HG02678 (cell line): ENCODE data around the gene ATP12A.

Source experiments
- ATAC-seq: cut with Tn5 transposase; IDR thresholded peaks from one replicate; pipeline ENCODE4 v1.9.1; 2021; ENCODE audit warnings: mild to moderate bottlenecking, moderate library complexity; ENCODE audit not compliant: unreplicated experiment

ATP12A gene

GRCh38 chr13:24724714-24725113 is 44.5 kb downstream of the ATP12A start:
- ATAC-seq, result no peak

DNA sequence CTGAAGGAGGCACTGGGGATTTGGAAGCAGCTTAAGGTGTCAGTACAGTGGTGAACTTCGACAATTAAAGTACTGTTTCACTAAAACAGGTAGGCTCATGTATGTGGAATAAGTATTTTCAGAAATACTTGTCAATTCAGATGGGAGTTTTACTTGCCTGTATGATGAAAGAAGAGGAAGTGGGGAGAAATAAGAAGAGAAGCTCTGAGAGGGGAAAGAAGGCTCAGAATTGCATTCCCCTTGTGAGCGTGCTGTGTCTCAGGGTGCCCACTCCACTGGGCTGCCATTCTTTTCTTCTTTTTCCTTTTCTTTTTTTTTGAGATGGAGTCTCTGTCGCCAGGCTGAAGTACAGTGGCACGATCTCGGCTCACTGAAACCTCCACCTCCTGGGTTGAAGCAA is 45.2 kb downstream of the ATP12A start:
- ATAC-seq, result no peak

GRCh38 chr13:24727731-24728601 is 47.8 kb downstream of the ATP12A start:
- ATAC-seq, result peak; percentile 77

GRCh38 chr13:24730873-24731567 is 50.8 kb downstream of the ATP12A start:
- peak; percentile 53 for ATAC-seq

DNA sequence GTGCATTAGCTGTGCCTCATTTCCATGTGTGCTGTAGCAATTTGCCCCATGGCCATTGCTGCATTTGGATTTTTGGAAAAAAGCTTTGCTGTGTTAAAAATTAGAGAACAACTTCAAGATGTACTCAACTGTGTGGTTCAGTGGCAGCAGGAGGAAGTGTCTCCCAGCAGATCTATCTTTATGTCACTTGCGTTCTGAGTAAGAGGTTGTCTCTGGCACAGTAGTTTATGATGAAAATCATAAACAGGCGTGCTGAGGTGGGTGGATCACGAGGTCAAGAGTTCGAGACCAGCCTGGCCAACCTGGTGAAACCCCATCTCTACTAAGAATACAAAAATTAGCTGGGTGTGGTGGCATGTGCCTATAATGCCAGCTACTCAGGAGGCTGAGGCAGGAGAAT is 54.7 kb downstream of the ATP12A start:
- no peak for ATAC-seq

- ATAC-seq, result no peak
Observed at GRCh38 chr13:24737042-24737441, 56.8 kb downstream of the ATP12A start.

DNA sequence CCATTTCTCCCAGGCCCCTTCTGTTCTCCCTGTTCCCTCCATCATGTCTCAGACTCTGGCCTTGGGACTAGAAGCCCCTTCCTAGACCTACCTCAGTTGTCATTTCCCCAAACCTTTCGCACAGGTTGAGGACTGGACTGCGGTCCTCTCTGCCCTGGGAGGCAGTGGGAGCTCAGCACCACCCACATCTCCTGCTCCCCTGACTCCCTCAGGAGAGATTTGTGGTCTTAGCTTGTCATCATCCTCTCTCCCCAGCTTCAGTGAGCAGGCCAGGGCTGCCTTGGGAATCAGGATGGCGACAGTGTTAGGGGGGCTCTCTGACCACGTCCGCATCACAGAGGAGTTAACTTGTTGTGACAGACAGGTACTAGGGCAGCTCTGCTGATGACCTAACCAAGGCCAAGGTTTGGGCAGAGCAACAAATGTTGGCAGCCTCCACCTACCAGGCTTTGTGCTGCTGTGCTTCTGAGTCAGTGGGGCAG is 58.2 kb downstream of the ATP12A start:
- no peak for ATAC-seq

- no peak for ATAC-seq
Observed at GRCh38 chr13:24740014-24740890, 60.0 kb downstream of the ATP12A start.

- no peak for ATAC-seq
Observed at GRCh38 chr13:24741016-24741662, 60.9 kb downstream of the ATP12A start.

GRCh38 chr13:24741791-24742190 is 61.6 kb downstream of the ATP12A start:
- ATAC-seq, result no peak

GRCh38 chr13:24742294-24742693 is 62.1 kb downstream of the ATP12A start:
- ATAC-seq, result no peak

GRCh38 chr13:24742977-24743376 is 62.8 kb downstream of the ATP12A start:
- no peak for ATAC-seq

GRCh38 chr13:24744247-24744646 is 64.0 kb downstream of the ATP12A start:
- ATAC-seq, result no peak

- ATAC-seq, result no peak
Observed at GRCh38 chr13:24745516-24745860, 65.3 kb downstream of the ATP12A start.

DNA sequence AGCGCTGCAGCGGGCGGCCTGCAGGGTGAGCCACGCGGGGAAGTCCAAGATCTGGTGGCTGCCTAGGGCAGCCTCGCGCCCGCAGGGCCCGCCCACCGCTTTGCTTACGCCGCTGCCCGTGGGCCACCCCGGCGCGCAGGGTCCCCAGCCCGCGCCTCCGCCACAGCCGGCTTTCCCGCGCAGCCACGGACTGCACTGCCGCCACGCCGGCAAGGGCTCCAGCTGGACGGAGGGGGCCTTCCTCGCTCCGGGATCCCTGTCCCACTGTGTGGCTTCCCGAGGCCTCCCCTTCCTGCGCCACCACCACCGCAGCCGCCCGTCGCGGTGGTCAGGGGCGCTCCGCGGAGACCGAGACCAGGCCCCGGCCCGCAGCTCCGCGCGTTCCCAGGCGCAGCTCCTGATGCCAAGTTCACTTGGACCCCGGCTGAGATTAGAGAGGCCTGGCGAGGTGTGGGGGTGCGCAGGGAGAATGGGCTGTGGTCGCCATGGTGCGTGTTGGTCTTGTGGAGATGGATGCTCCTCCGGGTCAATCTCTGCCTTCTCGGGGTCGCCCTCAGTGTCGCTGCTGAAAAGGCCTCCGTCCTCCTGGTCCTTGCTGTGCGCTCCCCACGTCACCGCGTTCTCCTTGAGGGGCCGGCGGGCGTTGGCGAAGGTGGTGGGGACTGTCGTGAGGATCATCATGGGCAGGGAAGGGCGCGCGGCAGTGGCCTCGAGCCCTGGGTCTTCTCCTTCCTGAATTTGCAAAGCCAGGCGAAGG is 65.8 kb downstream of the ATP12A start:
- ATAC-seq, result no peak

DNA sequence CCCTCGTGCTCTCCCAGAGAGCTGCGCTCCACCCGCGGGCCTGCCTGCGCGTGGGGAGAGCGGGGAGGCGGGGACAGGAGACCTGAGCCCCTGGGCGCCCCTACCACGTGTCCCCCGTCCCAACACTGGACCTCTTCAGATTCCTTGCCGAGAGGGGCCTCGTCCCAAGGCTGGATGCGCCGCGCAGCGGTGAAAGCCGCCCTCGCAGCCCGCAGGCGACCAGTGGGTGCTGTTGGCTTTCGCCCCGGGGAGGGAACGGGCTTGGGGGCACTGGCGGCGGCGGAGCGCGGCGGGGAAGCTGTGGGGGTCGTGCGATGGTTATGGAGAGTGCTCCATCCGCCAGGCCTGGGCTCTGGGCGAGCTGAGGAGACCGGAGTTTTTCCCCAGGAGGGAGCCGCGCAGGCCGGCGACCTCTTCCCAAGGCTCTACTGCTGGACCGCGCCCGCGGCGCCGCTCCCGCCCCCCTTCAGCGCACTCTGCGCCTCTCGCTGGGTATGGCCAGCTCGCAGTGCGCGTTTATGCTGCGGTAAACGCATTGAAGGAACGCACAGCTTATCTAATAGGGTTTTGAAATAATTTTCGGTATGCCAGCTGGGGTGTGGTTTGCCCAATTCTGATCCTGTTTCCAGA is 66.5 kb downstream of the ATP12A start:
- ATAC-seq, result no peak

GRCh38 chr13:24747248-24748060 is 67.2 kb downstream of the ATP12A start:
- no peak for ATAC-seq

- no peak for ATAC-seq
Observed at GRCh38 chr13:24748061-24748400, 67.8 kb downstream of the ATP12A start.

DNA sequence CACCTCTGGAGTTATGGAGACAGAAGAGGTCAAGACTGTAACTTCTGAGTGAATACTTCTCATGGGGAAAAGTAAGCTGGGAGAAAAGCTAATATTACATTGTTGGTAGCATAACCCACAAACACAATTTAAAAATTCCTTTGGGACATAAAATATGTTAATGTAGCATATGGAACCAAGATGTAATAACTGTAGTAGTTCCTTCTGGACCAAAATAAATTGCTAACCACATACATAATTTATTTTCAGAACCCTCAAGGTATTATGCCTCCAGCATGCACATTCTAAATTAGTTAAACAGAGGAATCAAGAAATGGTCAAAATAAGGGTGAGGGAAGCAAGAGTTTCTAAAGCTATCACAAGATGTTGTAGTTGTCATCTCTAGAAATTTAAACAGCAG is 79.0 kb downstream of the ATP12A start:
- ATAC-seq, result no peak
